ENCODE results near the gene KCTD16.

- TF ChIP-seq CTCF (IDR thresholded peaks at IDR 0.05) (no peak), NR3C1 (IDR thresholded peaks at IDR 0.05) (no peak), USF2 (IDR thresholded peaks at IDR 0.05) (no peak), EHF (CRISPR knock-in tag; IDR thresholded peaks at IDR 0.05) (no peak), SMC3 (IDR thresholded peaks at IDR 0.05) (no peak), MYC (IDR thresholded peaks at IDR 0.05; ENCODE audit: borderline replicate concordance, low read length) (no peak), POLR2A (IDR thresholded peaks at IDR 0.05; ENCODE audit: low read length) (no peak)
Measured at GRCh38 chr5:144323181-144323580, 152.5 kb downstream of the KCTD16 start.
